OCI-LY1 (cell line): ENCODE results near the gene GRK2.

Experiments
- H2AFZ ChIP-seq: fragments of 200-600 bp; sonication (generic), shearing (Covaris generic); 2 replicates; pipeline ENCODE4 v1.6.0; 2014; ENCODE audit warnings: antibody characterized with exemption, mild to moderate bottlenecking, low read length
- H3F3A ChIP-seq: fragments of 200-600 bp; sonication (generic), shearing (Covaris generic); 2 replicates; pipeline ENCODE4 v1.6.0; 2014; ENCODE audit warnings: mild to moderate bottlenecking, antibody characterized with exemption, low read length, moderate library complexity; ENCODE audit not compliant: insufficient read depth
- H3K27ac ChIP-seq: fragments of 200-600 bp; sonication (generic); 2 replicates; pipeline ENCODE4 v1.5.1; 2014; ENCODE audit warnings: low read length, mixed run types, mild to moderate bottlenecking, low read depth; ENCODE audit not compliant: poor library complexity, severe bottlenecking
- H3K27me3 ChIP-seq: fragments of 200-600 bp; sonication (generic); 2 replicates; pipeline ENCODE4 v1.6.0; 2014; ENCODE audit warnings: antibody characterized with exemption, mild to moderate bottlenecking, low read length, moderate library complexity; ENCODE audit not compliant: insufficient read depth
- H3K36me3 ChIP-seq: fragments of 200-600 bp; sonication (generic); 2 replicates; pipeline ENCODE4 v1.6.1; 2014; ENCODE audit warnings: mild to moderate bottlenecking, antibody characterized with exemption, low read length, moderate library complexity, mixed read lengths; ENCODE audit not compliant: insufficient read depth
- H3K4me1 ChIP-seq: fragments of 200-600 bp; sonication (generic); 2 replicates; pipeline ENCODE4 v1.5.1; 2014; ENCODE audit warnings: mild to moderate bottlenecking, low read length, moderate library complexity; ENCODE audit not compliant: insufficient read depth, severe bottlenecking
- H3K4me2 ChIP-seq: fragments of 200-600 bp; sonication (generic), shearing (Covaris generic); 2 replicates; pipeline ENCODE4 v1.6.1; 2014; ENCODE audit warnings: low read length
- H3K4me3 ChIP-seq: fragments of 200-600 bp; sonication (generic); 2 replicates; pipeline ENCODE4 v1.5.1; 2014; ENCODE audit warnings: low read length, low read depth, mild to moderate bottlenecking, mixed read lengths; ENCODE audit not compliant: poor library complexity, severe bottlenecking
- H3K79me2 ChIP-seq: fragments of 200-600 bp; shearing (Covaris generic); 2 replicates; pipeline ENCODE4 v1.6.1; 2016; ENCODE audit warnings: mixed run types, low read length, mixed read lengths; ENCODE audit not compliant: insufficient read depth
- H3K9ac ChIP-seq: fragments of 200-600 bp; sonication (generic), shearing (Covaris generic); 2 replicates; pipeline ENCODE4 v1.6.1; 2014; ENCODE audit warnings: mild to moderate bottlenecking, low read length, mixed read lengths
- H3K9me2 ChIP-seq: fragments of 200-600 bp; sonication (generic), shearing (Covaris generic); 2 replicates; pipeline ENCODE4 v1.6.1; 2014; ENCODE audit warnings: low read depth, mild to moderate bottlenecking, low read length, mixed read lengths
- H3K9me3 ChIP-seq: fragments of 200-600 bp; shearing (Covaris generic); 2 replicates; pipeline ENCODE4 v1.6.1; 2014; ENCODE audit warnings: low read length, mixed read lengths
- H4K20me1 ChIP-seq: fragments of 200-600 bp; sonication (generic), shearing (Covaris generic); 2 replicates; pipeline ENCODE4 v1.6.0; 2016; ENCODE audit warnings: mild to moderate bottlenecking, low read length; ENCODE audit not compliant: insufficient read depth
- EZH2 ChIP-seq: fragments of 200-600 bp; sonication (generic), shearing (Covaris generic); IDR thresholded peaks from 2 replicates; pipeline ENCODE4 v1.8.0; 2017; ENCODE audit warnings: borderline replicate concordance, mixed run types, mild to moderate bottlenecking, antibody characterized with exemption, low read length, moderate library complexity, mixed read lengths
- TF ChIP-seq, protein P1 (sequence below): fragments of 200-600 bp; sonication (generic), shearing (Covaris generic); IDR thresholded peaks from 2 replicates; pipeline ENCODE4 v1.5.1; 2017; ENCODE audit warnings: mild to moderate bottlenecking, antibody characterized with exemption, low read length, moderate library complexity, mixed read lengths

Gene GRK2

DNA sequence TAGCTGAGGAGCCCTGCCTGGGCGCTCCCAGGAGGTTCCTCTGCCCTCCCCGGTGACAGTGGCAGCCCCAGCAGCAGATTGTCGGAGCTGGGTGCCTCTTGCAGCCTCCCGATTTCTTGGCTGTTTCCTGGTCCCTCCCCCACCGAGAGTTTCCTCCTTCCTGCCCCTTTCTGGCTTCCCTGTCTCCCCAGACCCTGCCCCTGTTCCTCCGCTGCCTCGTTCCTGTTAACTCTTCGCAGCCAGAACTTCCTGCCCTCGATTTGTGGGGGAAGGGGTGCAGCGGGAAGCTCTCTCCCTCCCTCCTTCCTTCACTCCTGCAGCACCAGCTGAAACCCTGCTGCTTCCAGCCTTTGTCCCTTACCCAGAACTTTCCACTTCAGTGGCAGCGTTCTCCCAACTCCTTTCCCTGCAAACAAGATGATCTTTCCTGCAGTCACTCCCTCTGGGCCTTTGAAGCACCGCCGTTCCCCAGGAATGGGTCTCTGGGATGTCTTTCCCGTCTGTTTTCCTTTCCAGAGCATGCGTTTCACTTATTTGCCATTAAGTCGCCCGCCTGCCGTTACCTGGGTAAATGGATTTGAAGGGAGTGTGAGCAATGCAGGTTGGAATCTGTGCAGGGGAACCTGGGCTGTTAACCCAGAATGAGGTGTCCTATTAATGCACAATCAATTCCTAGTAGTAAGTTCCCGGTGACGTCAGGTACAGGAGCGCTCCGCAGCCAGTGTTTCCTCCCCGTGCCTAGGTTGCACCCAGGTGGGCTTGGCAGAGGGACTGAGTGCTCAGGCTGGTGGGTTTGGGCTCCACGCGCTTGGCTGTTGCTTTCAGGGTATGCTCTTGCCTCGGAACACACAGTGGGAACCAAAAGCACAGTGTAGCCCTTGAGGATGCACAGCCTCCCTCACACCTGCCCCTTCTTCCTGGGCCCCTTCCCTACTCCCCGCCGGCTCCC lies 4.3 kb downstream of the GRK2 start:
- peaks cover 70% of the 10 kb centered on the region for H3K79me2 ChIP-seq
- H3K4me3 ChIP-seq, result peak overlapping the region; percentile 93
- no peak for TF ChIP-seq EZH2
- TF ChIP-seq, protein P1, sequence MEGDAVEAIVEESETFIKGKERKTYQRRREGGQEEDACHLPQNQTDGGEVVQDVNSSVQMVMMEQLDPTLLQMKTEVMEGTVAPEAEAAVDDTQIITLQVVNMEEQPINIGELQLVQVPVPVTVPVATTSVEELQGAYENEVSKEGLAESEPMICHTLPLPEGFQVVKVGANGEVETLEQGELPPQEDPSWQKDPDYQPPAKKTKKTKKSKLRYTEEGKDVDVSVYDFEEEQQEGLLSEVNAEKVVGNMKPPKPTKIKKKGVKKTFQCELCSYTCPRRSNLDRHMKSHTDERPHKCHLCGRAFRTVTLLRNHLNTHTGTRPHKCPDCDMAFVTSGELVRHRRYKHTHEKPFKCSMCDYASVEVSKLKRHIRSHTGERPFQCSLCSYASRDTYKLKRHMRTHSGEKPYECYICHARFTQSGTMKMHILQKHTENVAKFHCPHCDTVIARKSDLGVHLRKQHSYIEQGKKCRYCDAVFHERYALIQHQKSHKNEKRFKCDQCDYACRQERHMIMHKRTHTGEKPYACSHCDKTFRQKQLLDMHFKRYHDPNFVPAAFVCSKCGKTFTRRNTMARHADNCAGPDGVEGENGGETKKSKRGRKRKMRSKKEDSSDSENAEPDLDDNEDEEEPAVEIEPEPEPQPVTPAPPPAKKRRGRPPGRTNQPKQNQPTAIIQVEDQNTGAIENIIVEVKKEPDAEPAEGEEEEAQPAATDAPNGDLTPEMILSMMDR, result no peak
- H3K36me3 ChIP-seq, result peaks cover 53% of the 10 kb centered on the region
- H4K20me1 ChIP-seq, result no peaks in the 10 kb centered on the region
- peak overlapping the region; percentile 97 for H3K9ac ChIP-seq
- H3K4me1 ChIP-seq, result peaks cover 85% of the 10 kb centered on the region
- peak overlapping the region; percentile 93 for H3K4me2 ChIP-seq
- H3K27ac ChIP-seq, result peak overlapping the region; percentile 98
- H3K9me2 ChIP-seq, result no peaks in the 10 kb centered on the region
- no peaks in the 10 kb centered on the region for H3K27me3 ChIP-seq
- H2AFZ ChIP-seq, result no peak overlapping the region
- peaks cover 9% of the 10 kb centered on the region; the same call in 1 of the 2 replicates for H3F3A ChIP-seq
- no peaks in the 10 kb centered on the region for H3K9me3 ChIP-seq

DNA sequence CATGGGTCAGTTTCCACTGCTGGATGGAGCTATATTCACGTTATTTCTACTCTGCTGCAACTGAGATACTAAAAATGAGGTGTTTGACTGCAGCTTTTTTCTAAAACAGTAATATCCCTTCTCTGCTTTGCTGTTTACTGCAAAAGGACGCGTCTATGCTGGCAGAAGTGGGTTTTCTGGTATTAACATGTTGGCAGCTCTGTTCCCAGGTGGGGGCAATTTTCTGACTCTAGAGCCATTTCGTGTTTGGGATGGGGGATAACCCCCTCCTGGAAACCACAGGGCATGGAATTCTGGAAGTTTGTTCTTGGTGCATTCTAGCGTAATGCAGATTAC lies 4.9 kb downstream of the GRK2 start:
- Histone ChIP-seq H3F3A (peaks cover 9% of the 10 kb centered on the region; the same call in 1 of the 2 replicates), H3K79me2 (peaks cover 70% of the 10 kb centered on the region), H3K4me1 (peaks cover 85% of the 10 kb centered on the region), H3K4me3 (peak overlapping the region; percentile 93), H2AFZ (no peak overlapping the region), H3K27ac (peak overlapping the region; percentile 98), H3K27me3 (no peaks in the 10 kb centered on the region), H3K9ac (peak overlapping the region; percentile 97), H3K4me2 (peak overlapping the region; percentile 93), H4K20me1 (no peaks in the 10 kb centered on the region), H3K36me3 (peaks cover 59% of the 10 kb centered on the region), H3K9me3 (no peaks in the 10 kb centered on the region), H3K9me2 (no peaks in the 10 kb centered on the region)
- TF ChIP-seq EZH2, result no peak
- TF ChIP-seq, protein P1, result no peak

DNA sequence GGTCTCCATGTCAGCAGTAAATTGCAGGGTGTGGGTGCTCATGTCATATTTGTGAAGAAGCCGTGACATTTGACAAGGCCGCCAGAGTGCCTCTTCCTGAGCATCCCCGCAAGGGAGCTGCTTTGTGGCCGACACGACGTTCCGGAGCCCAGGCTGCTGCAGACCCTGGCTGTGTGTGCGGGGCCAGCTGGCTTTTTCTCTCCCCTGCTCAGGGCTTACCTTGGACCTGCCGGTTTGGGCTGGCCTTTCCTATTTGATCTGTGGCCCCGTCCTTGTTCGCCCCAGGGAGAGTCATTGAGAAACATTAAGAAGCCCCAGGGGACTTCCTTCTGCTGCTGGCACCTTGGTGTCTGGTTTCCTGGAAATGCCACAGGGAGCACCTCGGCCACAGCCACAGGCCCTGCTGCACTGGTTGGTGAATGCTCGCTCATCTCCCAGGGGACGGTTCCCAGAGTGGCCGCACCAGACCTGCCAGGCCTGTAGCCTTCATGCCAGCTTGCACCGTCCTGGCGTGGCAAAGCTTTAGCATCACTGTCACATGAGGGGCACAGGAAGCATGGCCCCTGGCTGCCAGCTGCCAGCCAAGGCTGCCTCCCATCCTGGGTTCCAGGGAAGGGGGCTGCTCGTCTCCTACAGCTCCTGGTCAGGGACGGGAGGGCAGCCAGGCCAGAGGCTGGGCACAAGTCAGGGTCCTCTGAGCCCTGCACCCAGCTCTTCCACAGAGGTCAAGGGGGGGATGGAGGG lies 5.4 kb downstream of the GRK2 start:
- no peaks in the 10 kb centered on the region for H3K9me3 ChIP-seq
- peak overlapping the region; percentile 93 for H3K4me2 ChIP-seq
- H3K4me1 ChIP-seq, result peaks cover 91% of the 10 kb centered on the region
- H4K20me1 ChIP-seq, result no peaks in the 10 kb centered on the region
- TF ChIP-seq, protein P1, result no peak
- no peak for TF ChIP-seq EZH2
- no peaks in the 10 kb centered on the region for H3K27me3 ChIP-seq
- H3K4me3 ChIP-seq, result peak overlapping the region; percentile 93
- H3K27ac ChIP-seq, result peak overlapping the region; percentile 98
- no peak overlapping the region for H2AFZ ChIP-seq
- peaks cover 61% of the 10 kb centered on the region for H3K36me3 ChIP-seq
- peaks cover 9% of the 10 kb centered on the region; the same call in 1 of the 2 replicates for H3F3A ChIP-seq
- H3K79me2 ChIP-seq, result peaks cover 69% of the 10 kb centered on the region
- no peaks in the 10 kb centered on the region for H3K9me2 ChIP-seq
- peak overlapping the region; percentile 97 for H3K9ac ChIP-seq
